SK-N-SH (cell line): Measurements from ENCODE around the gene SLC66A2. TPM values are rescaled to one million over a fixed set of nuclear protein-coding genes. Genes with fewer than 3 reads are reported as not detected.

Source experiments
- CTCF ChIA-PET: fragments of 300-600, 350-600 bp; formaldehyde crosslinking; extraction: SDS; loops from one replicate; lab custom pipeline; 2021; lab: Yijun Ruan, JAX
- POLR2A ChIA-PET: fragments of 350-600 bp; sonication (Branson Sonifier 250); formaldehyde crosslinking; extraction: SDS; loops from one replicate; lab custom pipeline; 2020; ENCODE audit warnings: antibody characterized with exemption, inconsistent platforms; lab: Yijun Ruan, JAX
- DNase-seq: peaks from one replicate; pipeline ENCODE4 v3.0.0; 2012
- H2AFZ ChIP-seq: fragments of 200-600 bp; sonication (generic); 2 replicates; pipeline ENCODE4 v1.8.1; 2016; ENCODE audit warnings: antibody characterized with exemption, mild to moderate bottlenecking, low read depth
- H3F3A ChIP-seq: fragments of 200-600 bp; sonication (generic); replicated peaks from 2 replicates; pipeline ENCODE3; 2016; ENCODE audit warnings: antibody characterized with exemption, mild to moderate bottlenecking; ENCODE audit not compliant: insufficient read depth
- H3K27ac ChIP-seq, 2 experiments: fragments of 200-500 bp in 1 of 2; fragments of 200-600 bp in 1 of 2; sonication (Bioruptor generic) in 1 of 2; sonication (generic), shearing (Covaris generic) in 1 of 2; 2 replicates each; pipeline versions ENCODE4 v1.5.1 to v1.6.1; 2014 to 2016; ENCODE audit warnings: low read depth in 2 of 2, inconsistent platforms in 1 of 2, low read length in 1 of 2, mild to moderate bottlenecking in 1 of 2, mixed read lengths in 1 of 2
- H3K27me3 ChIP-seq: fragments of 200-600 bp; sonication (generic), shearing (Covaris generic); 2 replicates; pipeline ENCODE4 v1.6.1; 2016; ENCODE audit warnings: mixed run types; ENCODE audit not compliant: insufficient read depth
- H3K36me3 ChIP-seq, 2 experiments: fragments of 200-500 bp in 1 of 2; fragments of 200-600 bp in 1 of 2; sonication (Bioruptor generic) in 1 of 2; sonication (generic) in 1 of 2; replicated peaks in 1 of 2; 2 replicates each; pipeline versions ENCODE3 to v1.5.1; 2014 to 2016; ENCODE audit warnings: low read length in 1 of 2, mild to moderate bottlenecking in 1 of 2; ENCODE audit not compliant: insufficient read depth in 2 of 2, control insufficient read depth in 1 of 2
- H3K4me1 ChIP-seq, 2 experiments: fragments of 200-500 bp in 1 of 2; fragments of 200-600 bp in 1 of 2; sonication (Bioruptor generic) in 1 of 2; sonication (generic), shearing (Covaris generic) in 1 of 2; 2 replicates each; pipeline versions ENCODE4 v1.5.1 to v1.6.1; 2014 to 2016; ENCODE audit warnings: low read depth in 1 of 2, low read length in 1 of 2, mixed run types in 1 of 2; ENCODE audit not compliant: insufficient read depth in 2 of 2, control insufficient read depth in 1 of 2
- H3K4me2 ChIP-seq: fragments of 200-600 bp; sonication (generic), shearing (Covaris generic); 2 replicates; pipeline ENCODE4 v1.6.1; 2017; ENCODE audit warnings: mixed run types
- H3K4me3 ChIP-seq, 2 experiments: fragments of 200-500 bp in 1 of 2; fragments of 200-600 bp in 1 of 2; sonication (Bioruptor generic) in 1 of 2; sonication (generic), shearing (Covaris generic) in 1 of 2; 2 replicates each; pipeline versions ENCODE4 v1.5.1 to v1.8.1; 2014 to 2016; ENCODE audit warnings: low read depth in 2 of 2, inconsistent platforms in 1 of 2, low read length in 1 of 2, mild to moderate bottlenecking in 1 of 2, mixed read lengths in 1 of 2, moderate library complexity in 1 of 2
- H3K79me2 ChIP-seq: fragments of 200-600 bp; sonication (generic); 2 replicates; pipeline ENCODE4 v1.8.1; 2017; ENCODE audit warnings: mild to moderate bottlenecking; ENCODE audit not compliant: insufficient read depth
- H3K9ac ChIP-seq: fragments of 200-600 bp; sonication (generic); 2 replicates; pipeline ENCODE4 v1.6.1; 2017; ENCODE audit warnings: mixed run types
- H3K9me2 ChIP-seq: fragments of 200-600 bp; sonication (generic); 2 replicates; pipeline ENCODE4 v1.6.1; 2017; ENCODE audit warnings: mixed run types
- H3K9me3 ChIP-seq: fragments of 200-600 bp; sonication (generic); 2 replicates; pipeline ENCODE4 v1.6.1; 2017; ENCODE audit warnings: mixed run types, mild to moderate bottlenecking, moderate library complexity
- H4K20me1 ChIP-seq: fragments of 200-600 bp; sonication (generic); 2 replicates; pipeline ENCODE4 v1.6.1; 2017; ENCODE audit warnings: mild to moderate bottlenecking, mixed run types; ENCODE audit not compliant: insufficient read depth
- EZH2phosphoT487 ChIP-seq: fragments of 200-600 bp; sonication (generic); IDR thresholded peaks from 2 replicates; pipeline ENCODE4 v1.6.1; 2017; ENCODE audit warnings: low read depth, mixed run types, mild to moderate bottlenecking, antibody characterized with exemption, moderate library complexity, borderline replicate concordance
- FOXJ3 ChIP-seq: sonication (generic); formaldehyde crosslinking; IDR thresholded peaks from 2 replicates; pipeline ENCODE4 v1.5.1; 2020; ENCODE audit warnings: mild to moderate bottlenecking, missing genetic modification reagents
- FOXM1 ChIP-seq: IDR thresholded peaks from 2 replicates; pipeline ENCODE4 v1.4.0; 2012; ENCODE audit warnings: low read depth, mild to moderate bottlenecking
- IRF3 ChIP-seq: fragments of 150-350 bp; IDR thresholded peaks from 2 replicates; pipeline ENCODE4 v1.6.1; 2016; ENCODE audit warnings: mild to moderate bottlenecking, low read depth, low read length
- NFIC ChIP-seq: IDR thresholded peaks from 2 replicates; pipeline ENCODE4 v1.4.0; 2012; ENCODE audit warnings: borderline replicate concordance
- REST ChIP-seq: IDR thresholded peaks from 2 replicates; pipeline ENCODE4 v1.6.1; 2012; ENCODE audit warnings: mild to moderate bottlenecking, low read depth, low read length, moderate library complexity
- RFX5 ChIP-seq: IDR thresholded peaks from 2 replicates; pipeline ENCODE4 v1.6.1; 2012; ENCODE audit warnings: mild to moderate bottlenecking, improper control_type of control experiment, low read length
- SIN3A ChIP-seq: IDR thresholded peaks from 2 replicates; pipeline ENCODE4 v1.6.1; 2012; ENCODE audit warnings: low read depth, mild to moderate bottlenecking, low read length, moderate library complexity, borderline replicate concordance
- SMC3 ChIP-seq: IDR thresholded peaks from 2 replicates; pipeline ENCODE4 v1.6.1; 2012; ENCODE audit warnings: low read depth, low read length, improper control_type of control experiment
- TAF1 ChIP-seq: IDR thresholded peaks from 2 replicates; pipeline ENCODE4 v1.6.1; 2012; ENCODE audit warnings: low read depth, mild to moderate bottlenecking, low read length, moderate library complexity, borderline replicate concordance
- WGBS: methylation state at CpG from one replicate; pipeline ENCODE4 v1.1.6; 2017; ENCODE audit warnings: low lambda C conversion rate; 5-methylcytosine and 5-hydroxymethylcytosine counted together
- polyA plus RNA-seq, 3 experiments: library from polyadenylated mRNA; depleted of rRNA; stranded (reverse); fragments of >200 nt; gene quantifications; 2 replicates each; pipeline ENCODE4 v1.2.3, GENCODE V29; 2012
- TF ChIP-seq, protein P1 (sequence below): fragments of 200-600 bp; sonication (generic); IDR thresholded peaks from 2 replicates; pipeline ENCODE4 v1.6.1; 2017; ENCODE audit warnings: antibody characterized with exemption, mild to moderate bottlenecking, moderate library complexity
- TF ChIP-seq, protein P2 (sequence below): IDR thresholded peaks from 2 replicates; pipeline ENCODE4 v1.4.0; 2012; ENCODE audit warnings: low read depth, borderline replicate concordance

The SLC66A2 gene
- polyA plus RNA-seq, 1 of the 3 experiments (the other 2 are of a cell fraction), result 14.5 TPM

DNA sequence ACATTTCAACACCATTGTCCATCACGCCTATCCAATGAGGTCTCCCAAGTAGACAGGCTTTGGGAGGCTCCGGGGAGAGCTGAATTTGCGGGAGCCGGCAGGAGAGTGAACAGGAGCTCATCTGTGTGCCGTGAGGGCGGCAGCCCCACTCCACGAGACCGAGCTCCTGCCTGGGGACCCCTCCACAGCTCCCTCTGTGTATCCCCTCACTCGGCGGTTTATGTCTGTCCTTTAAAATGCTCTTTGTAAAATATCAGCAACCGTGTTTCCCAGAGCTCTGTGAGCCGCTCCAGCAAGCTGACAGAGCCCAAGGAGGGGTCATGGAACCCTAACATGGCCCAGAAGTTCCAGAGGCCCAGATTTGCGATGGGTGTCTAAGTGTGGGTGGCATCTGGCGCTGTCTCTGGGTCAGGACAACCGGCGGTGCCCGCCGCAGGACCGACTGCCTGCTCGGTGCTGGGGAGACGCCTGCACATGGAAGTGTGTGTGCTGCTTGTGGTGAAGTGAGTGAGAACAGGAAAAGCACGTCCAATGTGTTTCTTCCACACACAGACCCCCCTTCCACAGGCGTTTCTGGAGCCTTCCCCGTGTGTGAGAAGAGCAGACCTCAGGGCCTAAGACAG is 34.8 kb downstream of the SLC66A2 start (continued):
- no peak for TF ChIP-seq REST
- TF ChIP-seq FOXM1, result no peak
- TF ChIP-seq, protein P1, sequence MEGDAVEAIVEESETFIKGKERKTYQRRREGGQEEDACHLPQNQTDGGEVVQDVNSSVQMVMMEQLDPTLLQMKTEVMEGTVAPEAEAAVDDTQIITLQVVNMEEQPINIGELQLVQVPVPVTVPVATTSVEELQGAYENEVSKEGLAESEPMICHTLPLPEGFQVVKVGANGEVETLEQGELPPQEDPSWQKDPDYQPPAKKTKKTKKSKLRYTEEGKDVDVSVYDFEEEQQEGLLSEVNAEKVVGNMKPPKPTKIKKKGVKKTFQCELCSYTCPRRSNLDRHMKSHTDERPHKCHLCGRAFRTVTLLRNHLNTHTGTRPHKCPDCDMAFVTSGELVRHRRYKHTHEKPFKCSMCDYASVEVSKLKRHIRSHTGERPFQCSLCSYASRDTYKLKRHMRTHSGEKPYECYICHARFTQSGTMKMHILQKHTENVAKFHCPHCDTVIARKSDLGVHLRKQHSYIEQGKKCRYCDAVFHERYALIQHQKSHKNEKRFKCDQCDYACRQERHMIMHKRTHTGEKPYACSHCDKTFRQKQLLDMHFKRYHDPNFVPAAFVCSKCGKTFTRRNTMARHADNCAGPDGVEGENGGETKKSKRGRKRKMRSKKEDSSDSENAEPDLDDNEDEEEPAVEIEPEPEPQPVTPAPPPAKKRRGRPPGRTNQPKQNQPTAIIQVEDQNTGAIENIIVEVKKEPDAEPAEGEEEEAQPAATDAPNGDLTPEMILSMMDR, result no peak
- TF ChIP-seq SMC3, result no peak
- no peak for TF ChIP-seq NFIC
- TF ChIP-seq RFX5, result no peak
- TF ChIP-seq FOXJ3 (CRISPR knock-in tag), result no peak

GRCh38 chr18:79916128-79916494 is 35.3 kb downstream of the SLC66A2 start:
- H3K4me1 ChIP-seq, result no peaks in the 10 kb centered on the region
- H3K9me2 ChIP-seq, result no peaks in the 10 kb centered on the region
- H4K20me1 ChIP-seq, result no peaks in the 10 kb centered on the region
- ChIA-PET CTCF (no interaction called here), POLR2A (no interaction called here)
- H3K4me3 ChIP-seq, result no peak overlapping the region
- no peak for TF ChIP-seq TAF1
- no peak for TF ChIP-seq SIN3A
- TF ChIP-seq FOXM1, result no peak
- no peak for TF ChIP-seq IRF3
- TF ChIP-seq EZH2phosphoT487, result no peak
- TF ChIP-seq, protein P2, sequence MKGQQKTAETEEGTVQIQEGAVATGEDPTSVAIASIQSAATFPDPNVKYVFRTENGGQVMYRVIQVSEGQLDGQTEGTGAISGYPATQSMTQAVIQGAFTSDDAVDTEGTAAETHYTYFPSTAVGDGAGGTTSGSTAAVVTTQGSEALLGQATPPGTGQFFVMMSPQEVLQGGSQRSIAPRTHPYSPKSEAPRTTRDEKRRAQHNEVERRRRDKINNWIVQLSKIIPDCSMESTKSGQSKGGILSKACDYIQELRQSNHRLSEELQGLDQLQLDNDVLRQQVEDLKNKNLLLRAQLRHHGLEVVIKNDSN, result no peak
- H3K9me3 ChIP-seq, result no peaks in the 10 kb centered on the region
- no peak overlapping the region for H3K9ac ChIP-seq
- H2AFZ ChIP-seq, result no peak overlapping the region
- H3K36me3 ChIP-seq, result peaks cover 4 to 5% of the 10 kb centered on the region in 2 experiments
- no peak overlapping the region for H3K4me2 ChIP-seq
- H3F3A ChIP-seq, result no peaks in the 10 kb centered on the region
- H3K27me3 ChIP-seq, result no peaks in the 10 kb centered on the region
- WGBS, result 87% methylated on average over 25 of the region's 26 CpGs
- DNase-seq, result no peak
- H3K79me2 ChIP-seq, result no peaks in the 10 kb centered on the region
- no peak overlapping the region for H3K27ac ChIP-seq
